ENCODE data around the gene PTPRK.

GRCh38 chr6:128471907-128472306, 48.5 kb downstream of the PTPRK start:
- no peak for TF ChIP-seq SREBF2 (IDR thresholded peaks at IDR 0.05; ENCODE audit: low read length)
- no peak for TF ChIP-seq MEF2A (IDR thresholded peaks at IDR 0.05; ENCODE audit: insufficient read depth, low read depth, low read length)
- no peak for TF ChIP-seq CTCF (IDR thresholded peaks at IDR 0.05 in 2 of 3, conservative IDR thresholded peaks at IDR 0.05 in 1 of 3; ENCODE audit: control insufficient read depth in 2 of 3, extremely low read depth in 1 of 3, insufficient read depth in 1 of 3, low read depth in 3 of 3, low read length in 3 of 3)

All from GM12878 (cell line).